GM18499 (cell line): Measurements from ENCODE around the gene SENP8.

Experiments
- ATAC-seq: cut with Tn5 transposase; IDR thresholded peaks from one replicate; pipeline ENCODE4 v1.9.1; 2021; ENCODE audit warnings: moderate number of reproducible peaks; ENCODE audit not compliant: insufficient read depth, unreplicated experiment

Gene SENP8

GRCh38 chr15:72112805-72113204, 5.4 kb upstream of the SENP8 start:
- ATAC-seq, result no peak

GRCh38 chr15:72113347-72114031, 4.7 kb upstream of the SENP8 start:
- ATAC-seq, result no peak

GRCh38 chr15:72116731-72117485, 1.3 kb upstream of the SENP8 start:
- ATAC-seq, result no peak

GRCh38 chr15:72117486-72118016, 652 bp upstream of the SENP8 start:
- ATAC-seq, result peak; percentile 23

- no peak for ATAC-seq
Measured at GRCh38 chr15:72124218-72124617, 6.0 kb downstream of the SENP8 start.

- ATAC-seq, result no peak
Measured at GRCh38 chr15:72127724-72128322, 9.6 kb downstream of the SENP8 start.

GRCh38 chr15:72128359-72128758, 10.2 kb downstream of the SENP8 start:
- no peak for ATAC-seq

GRCh38 chr15:72130272-72130671, 12.1 kb downstream of the SENP8 start:
- no peak for ATAC-seq

GRCh38 chr15:72131922-72132321, 13.7 kb downstream of the SENP8 start:
- no peak for ATAC-seq

GRCh38 chr15:72133211-72133610, 15.0 kb downstream of the SENP8 start:
- no peak for ATAC-seq

- ATAC-seq, result no peak
Measured at GRCh38 chr15:72135719-72136118, 17.5 kb downstream of the SENP8 start.

- no peak for ATAC-seq
Measured at GRCh38 chr15:72136170-72137051, 18.2 kb downstream of the SENP8 start.

GRCh38 chr15:72139667-72140066, 21.5 kb downstream of the SENP8 start:
- no peak for ATAC-seq

- no peak for ATAC-seq
Measured at GRCh38 chr15:72140088-72140487, 21.9 kb downstream of the SENP8 start.

GRCh38 chr15:72141171-72142084, 23.2 kb downstream of the SENP8 start:
- peak; percentile 93 for ATAC-seq

- no peak for ATAC-seq
Measured at GRCh38 chr15:72146221-72146620, 28.0 kb downstream of the SENP8 start.

- no peak for ATAC-seq
Measured at GRCh38 chr15:72146934-72147333, 28.7 kb downstream of the SENP8 start.

GRCh38 chr15:72147418-72147817, 29.2 kb downstream of the SENP8 start:
- no peak for ATAC-seq

GRCh38 chr15:72153269-72154000, 35.2 kb downstream of the SENP8 start:
- no peak for ATAC-seq
